Middle frontal gyrus (tissue), 1 donor: ENCODE measurements around the gene CHIT1.

Source experiments
- DNase-seq: peaks from one replicate; pipeline ENCODE4 v3.0.0-alpha.2; 2015; ENCODE audit warnings: low spot score; ENCODE audit errors: extremely low spot score

The CHIT1 gene

GRCh38 chr1:203175827-203176241, 53.6 kb downstream of the CHIT1 start:
- no peak for DNase-seq

GRCh38 chr1:203175237-203175826, 54.1 kb downstream of the CHIT1 start, which contains the start of gene MYBPH:
MYBPH (minus strand) TSS chr1:203175826; CDS start chr1:203175755, 71 bp downstream.
- DNase-seq, result no peak

- no peak for DNase-seq
These were observed 55.0 kb downstream of the CHIT1 start for GRCh38 chr1:203174324-203174985.

DNA sequence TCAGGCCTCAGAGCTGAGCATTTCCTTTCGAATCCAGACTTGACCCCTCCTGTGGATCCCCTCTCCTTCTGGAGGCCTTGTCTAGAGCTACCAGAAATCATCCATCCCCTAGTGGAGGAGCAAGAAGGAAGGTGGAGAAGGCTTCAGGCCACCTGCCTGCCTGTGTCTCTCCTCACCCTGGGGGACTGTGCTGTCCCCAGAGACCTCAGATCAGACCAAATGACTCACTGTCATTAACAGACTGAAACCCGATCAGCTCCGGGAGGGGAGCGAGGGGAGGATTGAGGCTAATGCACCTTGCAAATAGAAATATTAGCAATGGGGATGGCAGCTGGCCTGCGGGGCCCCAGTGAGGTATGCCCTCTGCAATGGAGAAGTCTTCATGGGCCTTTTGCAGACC, 55.9 kb downstream of the CHIT1 start:
- DNase-seq, result no peak

- DNase-seq, result no peak
These were observed 56.4 kb downstream of the CHIT1 start for GRCh38 chr1:203173011-203173555.

- no peak for DNase-seq
These were observed 57.1 kb downstream of the CHIT1 start for GRCh38 chr1:203172184-203173010.

DNA sequence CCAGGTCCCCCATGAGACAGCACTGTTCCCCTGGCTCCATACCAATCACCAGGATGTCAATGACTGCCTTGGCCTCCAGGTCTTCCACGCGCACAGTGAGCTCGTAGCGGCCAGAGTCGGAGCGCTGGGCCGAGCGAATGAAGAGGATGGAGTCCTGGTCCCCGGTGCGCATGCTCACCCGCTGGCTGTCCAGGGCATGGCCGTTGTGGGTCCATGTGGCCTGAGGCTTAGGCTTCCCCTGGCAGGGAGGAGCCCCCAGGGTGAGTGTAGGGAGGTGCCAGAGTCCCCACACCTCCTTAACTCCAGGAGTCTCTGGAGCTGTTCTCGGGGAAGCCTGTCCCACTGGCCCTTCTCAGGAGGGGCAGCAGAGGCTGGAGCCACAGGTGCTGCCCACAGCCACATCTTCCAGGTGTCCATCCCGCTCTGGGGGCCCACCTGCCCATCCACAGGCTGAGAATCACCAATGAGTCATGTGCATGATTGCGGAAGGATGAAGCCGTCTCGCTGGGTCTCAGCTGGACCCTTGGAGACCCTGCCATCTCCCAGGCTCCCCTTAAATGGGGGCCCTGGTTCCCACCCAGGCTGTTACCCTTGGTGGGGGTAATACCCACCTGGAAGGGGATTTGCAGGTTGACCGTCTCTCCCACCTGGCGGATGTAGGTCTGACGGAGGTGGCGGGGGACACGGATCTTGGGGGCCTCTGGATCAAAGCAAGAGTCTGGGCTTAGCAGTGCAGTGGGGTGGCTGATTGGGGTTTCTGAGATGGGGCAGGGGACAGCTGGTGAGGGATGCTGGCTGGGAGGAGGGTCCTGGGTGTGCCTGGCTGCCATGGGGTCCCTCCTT, 57.9 kb downstream of the CHIT1 start:
- DNase-seq, result no peak

- DNase-seq, result no peak
These were observed 58.7 kb downstream of the CHIT1 start for GRCh38 chr1:203170625-203171330.

- no peak for DNase-seq
These were observed 59.5 kb downstream of the CHIT1 start for GRCh38 chr1:203169770-203170520.

- no peak for DNase-seq
These were observed 60.5 kb downstream of the CHIT1 start for GRCh38 chr1:203168991-203169390.

DNA sequence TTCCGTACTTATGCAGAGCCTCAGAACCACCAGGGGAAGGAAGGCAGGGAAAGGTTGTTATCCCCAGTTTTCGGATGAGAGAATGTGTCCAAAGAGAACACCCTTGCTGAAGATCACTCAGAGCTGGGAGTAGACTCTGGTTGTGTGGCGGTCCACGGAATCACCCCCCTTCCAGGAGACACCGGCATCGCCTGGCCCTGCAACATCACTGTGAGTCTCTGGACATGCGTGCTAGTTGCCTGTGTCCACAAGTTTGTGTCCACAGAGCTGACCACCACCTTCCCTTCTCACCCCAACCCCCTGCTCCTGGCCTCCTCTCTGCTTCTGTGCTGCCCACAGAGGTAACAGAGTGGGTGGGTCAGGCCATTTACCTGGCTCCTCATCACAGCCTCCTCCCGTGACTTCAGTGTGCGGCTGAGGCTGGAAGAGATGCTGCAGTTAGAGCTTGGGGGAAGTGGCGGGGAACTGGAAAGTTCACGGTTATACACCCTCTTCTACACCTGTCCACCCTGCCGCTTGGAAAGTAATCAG, 61.2 kb downstream of the CHIT1 start:
- no peak for DNase-seq

DNA sequence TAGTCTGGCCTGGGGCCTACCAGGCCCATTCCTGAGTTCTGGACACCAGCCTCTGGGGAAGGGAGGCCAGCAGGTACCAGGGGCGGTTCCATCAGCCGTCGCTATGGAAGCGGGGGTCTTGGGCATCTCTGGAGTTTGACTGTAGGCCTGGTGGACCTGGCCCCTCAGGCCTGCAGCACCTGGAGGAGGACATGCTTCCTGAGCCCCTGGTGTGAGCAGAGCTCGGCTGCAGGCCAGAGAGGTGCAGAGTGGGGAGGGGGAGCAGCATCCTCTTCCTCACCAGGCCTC, 61.6 kb downstream of the CHIT1 start:
- DNase-seq, result no peak

DNA sequence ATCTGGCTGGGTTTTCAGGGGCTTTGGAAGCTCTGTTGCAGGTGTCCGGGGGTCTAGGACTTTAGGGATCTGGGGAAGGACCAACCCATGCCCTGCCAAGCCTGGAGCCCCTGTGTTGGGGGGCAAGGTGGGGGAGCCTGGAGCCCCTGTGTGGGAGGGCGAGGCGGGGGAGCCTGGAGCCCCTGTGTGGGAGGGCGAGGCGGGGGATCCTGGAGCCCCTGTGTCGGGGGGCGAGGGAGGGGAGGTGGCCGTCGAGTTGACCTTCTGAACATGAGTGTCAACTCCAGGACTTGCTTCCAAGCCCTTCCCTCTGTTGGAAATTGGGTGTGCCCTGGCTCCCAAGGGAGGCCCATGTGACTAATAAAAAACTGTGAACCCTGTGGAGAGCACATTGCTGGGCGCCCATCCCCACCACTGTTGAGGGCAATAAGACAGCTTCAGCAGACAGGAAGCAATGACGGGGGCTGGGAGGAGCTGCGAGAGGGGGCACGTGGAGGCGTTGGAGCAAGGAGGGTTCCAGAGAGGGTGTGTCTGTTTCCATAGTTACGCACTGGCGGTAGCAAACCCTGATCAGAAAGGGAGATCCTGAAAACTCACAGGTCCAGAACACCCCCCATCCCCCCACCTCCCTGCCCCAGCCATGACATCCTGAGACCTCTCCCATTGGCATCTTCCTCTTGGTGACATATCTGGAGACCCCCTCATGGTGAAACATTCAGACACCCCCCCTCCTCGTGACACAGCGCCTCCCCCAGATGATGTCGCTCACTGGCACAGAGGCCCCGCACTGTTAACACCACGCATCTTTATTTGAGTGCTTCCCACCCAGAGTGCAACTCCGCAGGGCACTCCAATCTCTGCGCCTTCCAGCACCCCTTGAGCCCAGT, 62.2 kb downstream of the CHIT1 start:
- no peak for DNase-seq

GRCh38 chr1:203166192-203166940, 63.1 kb downstream of the CHIT1 start:
- no peak for DNase-seq
